Measurements from ENCODE around the gene CEP170B. TPM values are rescaled to one million over a fixed set of nuclear protein-coding genes. Genes with fewer than 3 reads are reported as not detected.

Gene CEP170B
- total RNA-seq, 1 donor from 2014 or later, result 14.4 TPM

GRCh38 chr14:104864267-104865080 lies 594 bp upstream of the CEP170B start:
- no peak overlapping the region for H3K27ac Mint-ChIP-seq (ENCODE audit: unreplicated experiment)
- H3K36me3 Mint-ChIP-seq (ENCODE audit: low read depth), result no peaks in the 10 kb centered on the region
- H3K4me3 Mint-ChIP-seq, result peak overlapping the region; percentile 49
- DNase-seq (ENCODE audit: low read depth, low spot score), result no peak
- peaks cover 21% of the 10 kb centered on the region for H3K27me3 Mint-ChIP-seq (ENCODE audit: low read depth)
- H3K9me3 Mint-ChIP-seq, result no peaks in the 10 kb centered on the region
- H3K4me1 Mint-ChIP-seq, result no peaks in the 10 kb centered on the region
- TF ChIP-seq CTCF (conservative IDR thresholded peaks at IDR 0.05), result no peak

- no peaks in the 10 kb centered on the region for H3K9me3 Mint-ChIP-seq
- no peaks in the 10 kb centered on the region for H3K4me1 Mint-ChIP-seq
- H3K27ac Mint-ChIP-seq (ENCODE audit: unreplicated experiment), result no peak overlapping the region
- no peaks in the 10 kb centered on the region for H3K36me3 Mint-ChIP-seq (ENCODE audit: low read depth)
- peaks cover 24% of the 10 kb centered on the region for H3K27me3 Mint-ChIP-seq (ENCODE audit: low read depth)
- DNase-seq (ENCODE audit: low read depth, low spot score), result peak; percentile 37
- peak overlapping the region; percentile 80 for H3K4me3 Mint-ChIP-seq
- TF ChIP-seq CTCF (conservative IDR thresholded peaks at IDR 0.05), result no peak
These were observed 768 bp downstream of the CEP170B start for GRCh38 chr14:104865631-104866441.

- no peaks in the 10 kb centered on the region for H3K4me1 Mint-ChIP-seq
- DNase-seq (ENCODE audit: low read depth, low spot score), result no peak
- H3K9me3 Mint-ChIP-seq, result no peaks in the 10 kb centered on the region
- no peaks in the 10 kb centered on the region for H3K36me3 Mint-ChIP-seq (ENCODE audit: low read depth)
- H3K4me3 Mint-ChIP-seq, result peak overlapping the region; percentile 80
- H3K27me3 Mint-ChIP-seq (ENCODE audit: low read depth), result peaks cover 24% of the 10 kb centered on the region
- no peak for TF ChIP-seq CTCF (conservative IDR thresholded peaks at IDR 0.05)
- no peak overlapping the region for H3K27ac Mint-ChIP-seq (ENCODE audit: unreplicated experiment)
These were observed 1.6 kb downstream of the CEP170B start for GRCh38 chr14:104866451-104867370.

- no peaks in the 10 kb centered on the region for H3K4me1 Mint-ChIP-seq
- peak overlapping the region; percentile 79 for H3K4me3 Mint-ChIP-seq
- peaks cover 24% of the 10 kb centered on the region for H3K27me3 Mint-ChIP-seq (ENCODE audit: low read depth)
- H3K9me3 Mint-ChIP-seq, result no peaks in the 10 kb centered on the region
- no peak for TF ChIP-seq CTCF (conservative IDR thresholded peaks at IDR 0.05)
- DNase-seq (ENCODE audit: low read depth, low spot score), result no peak
- H3K36me3 Mint-ChIP-seq (ENCODE audit: low read depth), result no peaks in the 10 kb centered on the region
- H3K27ac Mint-ChIP-seq (ENCODE audit: unreplicated experiment), result no peak overlapping the region
These were observed 2.4 kb downstream of the CEP170B start for GRCh38 chr14:104867371-104868059.
